ENCODE measurements around the gene SFXN1.

DNA sequence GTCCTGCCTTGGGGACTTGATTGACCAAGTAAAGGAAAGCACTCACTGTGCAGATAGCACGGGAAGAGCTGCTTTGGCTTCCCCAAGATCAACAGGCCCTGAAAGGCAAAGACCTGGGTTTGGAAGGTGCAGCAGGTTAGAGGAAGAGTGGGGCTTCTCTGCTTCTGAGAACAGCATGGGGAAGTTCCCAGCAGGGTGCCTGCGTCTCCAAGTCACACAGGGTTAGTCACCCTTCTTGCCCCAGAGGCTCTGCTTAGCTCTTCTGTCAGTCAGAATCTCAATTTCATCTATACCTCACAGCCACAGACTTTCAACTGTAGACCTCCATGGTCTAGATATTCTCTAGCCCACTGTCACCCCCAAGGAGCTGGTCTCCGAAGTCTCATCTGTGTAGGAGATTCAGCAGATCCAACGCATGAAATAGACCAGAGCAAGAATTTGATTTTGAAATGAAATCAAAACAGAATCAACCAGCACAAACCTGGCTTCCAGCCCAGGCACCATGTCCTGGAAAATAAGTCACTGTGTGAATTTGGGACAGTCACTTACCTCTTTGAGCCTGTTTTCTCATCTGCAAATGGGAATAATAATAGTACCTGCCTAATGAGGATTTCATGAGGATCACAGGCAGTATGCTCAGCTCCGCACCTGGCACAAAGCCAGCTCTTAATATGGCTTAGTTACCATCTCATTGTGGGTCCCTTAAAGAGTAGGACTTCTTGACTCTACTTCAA, 64.0 kb downstream of the SFXN1 start:
- TF ChIP-seq, protein P1, sequence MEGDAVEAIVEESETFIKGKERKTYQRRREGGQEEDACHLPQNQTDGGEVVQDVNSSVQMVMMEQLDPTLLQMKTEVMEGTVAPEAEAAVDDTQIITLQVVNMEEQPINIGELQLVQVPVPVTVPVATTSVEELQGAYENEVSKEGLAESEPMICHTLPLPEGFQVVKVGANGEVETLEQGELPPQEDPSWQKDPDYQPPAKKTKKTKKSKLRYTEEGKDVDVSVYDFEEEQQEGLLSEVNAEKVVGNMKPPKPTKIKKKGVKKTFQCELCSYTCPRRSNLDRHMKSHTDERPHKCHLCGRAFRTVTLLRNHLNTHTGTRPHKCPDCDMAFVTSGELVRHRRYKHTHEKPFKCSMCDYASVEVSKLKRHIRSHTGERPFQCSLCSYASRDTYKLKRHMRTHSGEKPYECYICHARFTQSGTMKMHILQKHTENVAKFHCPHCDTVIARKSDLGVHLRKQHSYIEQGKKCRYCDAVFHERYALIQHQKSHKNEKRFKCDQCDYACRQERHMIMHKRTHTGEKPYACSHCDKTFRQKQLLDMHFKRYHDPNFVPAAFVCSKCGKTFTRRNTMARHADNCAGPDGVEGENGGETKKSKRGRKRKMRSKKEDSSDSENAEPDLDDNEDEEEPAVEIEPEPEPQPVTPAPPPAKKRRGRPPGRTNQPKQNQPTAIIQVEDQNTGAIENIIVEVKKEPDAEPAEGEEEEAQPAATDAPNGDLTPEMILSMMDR (IDR thresholded peaks at IDR 0.05): no peak
- TF ChIP-seq POLR2AphosphoS5 (IDR thresholded peaks at IDR 0.05; ENCODE audit: low read depth, low read length): no peak
- no peak for TF ChIP-seq SIN3A (IDR thresholded peaks at IDR 0.05; ENCODE audit: borderline replicate concordance, insufficient read depth, low read depth, low read length)
- no peak for TF ChIP-seq TCF7L2 (IDR thresholded peaks at IDR 0.05; ENCODE audit: low read depth, low read length)
